DOHH2 (cell line): ENCODE results near the gene PON3.

Experiments
- CTCF ChIP-seq: fragments of 200-600 bp; sonication (generic); IDR thresholded peaks from one replicate; pipeline ENCODE4 v1.5.1; 2014; ENCODE audit warnings: antibody characterized with exemption, mild to moderate bottlenecking, low read depth, low read length; ENCODE audit not compliant: poor library complexity, severe bottlenecking
- EZH2phosphoT487 ChIP-seq: fragments of 200-600 bp; sonication (generic); IDR thresholded peaks from 2 replicates; pipeline ENCODE4 v1.6.1; 2017; ENCODE audit warnings: borderline replicate concordance, mild to moderate bottlenecking, antibody characterized with exemption, low read length, moderate library complexity, mixed read lengths

DNA sequence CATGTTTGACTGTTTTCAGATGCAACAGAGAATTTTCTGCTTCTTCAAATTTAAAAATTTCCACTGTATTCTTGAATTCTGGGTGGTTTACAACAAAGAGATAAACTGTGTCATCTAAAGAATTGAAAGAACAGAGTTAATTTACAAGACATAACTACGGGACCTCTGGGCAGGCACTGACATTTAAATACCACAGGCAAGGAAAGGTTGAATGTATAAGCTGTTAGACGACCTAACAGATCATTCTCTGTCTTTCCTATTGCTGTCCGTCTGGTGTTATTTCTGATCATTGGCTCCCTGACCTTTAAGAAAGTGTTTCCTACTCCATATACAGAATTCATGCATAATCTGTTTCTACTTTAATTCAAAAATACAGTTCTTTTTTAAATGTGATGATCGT lies 15.5 kb upstream of the PON3 start:
- no peak for TF ChIP-seq CTCF
- no peak for TF ChIP-seq EZH2phosphoT487
